DND-41 (cell line): Measurements from ENCODE around the gene UBE3A.

Experiments used
- ATAC-seq: fragments of 200-7000 bp; cut with Tn5 transposase; 3 replicates; pipeline ENCODE4 v1.9.1; 2021; ENCODE audit warnings: low read depth; ENCODE audit not compliant: insufficient read depth
- DNase-seq: peaks from one replicate; pipeline ENCODE4 v3.0.0-alpha.2; 2020
- H2AFZ ChIP-seq: 2 replicates; pipeline ENCODE4 v1.6.0; 2012; ENCODE audit warnings: low read depth, low read length
- H3K27ac ChIP-seq: 2 replicates; pipeline ENCODE4 v1.5.1; 2012; ENCODE audit warnings: low read length, inconsistent platforms
- H3K27me3 ChIP-seq: fragments of 200-600 bp; sonication (generic); 2 replicates; pipeline ENCODE4 v1.6.0; 2012; ENCODE audit warnings: low read length, mild to moderate bottlenecking, inconsistent platforms; ENCODE audit not compliant: insufficient read depth, poor library complexity
- H3K36me3 ChIP-seq: 2 replicates; pipeline ENCODE4 v1.5.1; 2012; ENCODE audit warnings: low read length, inconsistent platforms; ENCODE audit not compliant: insufficient read depth
- H3K4me1 ChIP-seq: 2 replicates; pipeline ENCODE4 v1.5.1; 2012; ENCODE audit warnings: mild to moderate bottlenecking, low read length; ENCODE audit not compliant: insufficient read depth
- H3K4me2 ChIP-seq: 2 replicates; pipeline ENCODE4 v1.6.0; 2012; ENCODE audit warnings: mild to moderate bottlenecking, moderate library complexity, low read length, inconsistent platforms; ENCODE audit not compliant: insufficient read depth
- H3K4me3 ChIP-seq, 2 experiments: fragments of 200-600 bp in 1 of 2; shearing (Covaris generic) in 1 of 2; 2 replicates each; pipeline ENCODE4 v1.5.1; 2012 to 2016; ENCODE audit warnings: inconsistent platforms in 2 of 2, low read length in 2 of 2, mild to moderate bottlenecking in 2 of 2, low read depth in 1 of 2, moderate library complexity in 1 of 2
- H3K79me2 ChIP-seq: 2 replicates; pipeline ENCODE4 v1.6.0; 2012; ENCODE audit warnings: low read length, inconsistent platforms; ENCODE audit not compliant: insufficient read depth
- H3K9ac ChIP-seq: 2 replicates; pipeline ENCODE4 v1.6.0; 2012; ENCODE audit warnings: low read depth, mild to moderate bottlenecking, inconsistent platforms, low read length, moderate library complexity
- H3K9me3 ChIP-seq: 2 replicates; pipeline ENCODE4 v1.5.1; 2012; ENCODE audit warnings: low read length, moderate library complexity, mild to moderate bottlenecking, inconsistent platforms; ENCODE audit not compliant: insufficient read depth, severe bottlenecking
- H4K20me1 ChIP-seq: 2 replicates; pipeline ENCODE4 v1.6.0; 2012; ENCODE audit warnings: low read length; ENCODE audit not compliant: insufficient read depth
- EZH2 ChIP-seq: IDR thresholded peaks from 3 replicates; pipeline ENCODE4 v1.6.1; 2012; ENCODE audit warnings: borderline replicate concordance, low read depth, mild to moderate bottlenecking, moderate library complexity, low read length, inconsistent platforms; ENCODE audit not compliant: severe bottlenecking
- TF ChIP-seq, protein P1 (sequence below): IDR thresholded peaks from 2 replicates; pipeline ENCODE4 v1.5.1; 2012; ENCODE audit warnings: borderline replicate concordance, low read length, moderate library complexity, mild to moderate bottlenecking; ENCODE audit not compliant: poor library complexity, severe bottlenecking; ENCODE audit errors: extremely low read depth

Gene UBE3A

DNA sequence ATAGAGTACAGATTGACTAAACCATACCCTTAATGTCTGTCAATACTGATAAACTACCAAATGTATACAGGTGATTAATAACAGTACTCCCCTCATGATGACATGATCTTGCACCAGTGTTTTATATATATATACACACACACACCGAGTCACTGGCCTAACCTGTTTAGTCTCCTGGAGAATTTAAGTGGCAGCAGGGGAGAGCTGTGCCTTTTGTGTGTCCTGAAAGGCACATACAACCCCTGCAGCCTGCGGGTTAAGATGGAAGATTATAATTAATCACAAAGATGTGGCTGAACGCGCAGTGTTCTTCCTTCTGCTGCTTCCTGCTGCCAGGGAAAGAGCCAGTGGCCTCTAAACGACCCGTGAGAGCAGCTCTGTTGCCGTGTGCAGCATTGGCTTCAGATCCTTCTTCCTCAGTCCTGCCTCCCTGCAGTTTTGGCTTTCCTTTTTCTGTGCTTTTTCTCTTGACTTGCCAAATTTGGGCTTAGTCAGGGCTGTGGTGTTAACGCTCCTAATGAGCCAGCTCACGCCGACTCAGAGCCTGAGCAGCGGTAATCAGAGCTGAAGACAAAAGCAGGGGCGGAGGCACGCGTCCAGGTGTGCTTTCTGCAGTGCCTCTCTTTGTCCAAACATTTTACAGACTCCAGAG lies 42.5 kb upstream of the UBE3A start:
- Histone ChIP-seq H3K9ac (no peak overlapping the region), H3K4me2 (no peak overlapping the region), H2AFZ (no peak overlapping the region), H3K27ac (no peak overlapping the region), H4K20me1 (no peaks in the 10 kb centered on the region), H3K79me2 (no peaks in the 10 kb centered on the region), H3K4me3 (no peak overlapping the region), H3K9me3 (no peaks in the 10 kb centered on the region), H3K4me1 (no peaks in the 10 kb centered on the region), H3K36me3 (no peaks in the 10 kb centered on the region), H3K27me3 (no peaks in the 10 kb centered on the region)
- TF ChIP-seq, protein P1, sequence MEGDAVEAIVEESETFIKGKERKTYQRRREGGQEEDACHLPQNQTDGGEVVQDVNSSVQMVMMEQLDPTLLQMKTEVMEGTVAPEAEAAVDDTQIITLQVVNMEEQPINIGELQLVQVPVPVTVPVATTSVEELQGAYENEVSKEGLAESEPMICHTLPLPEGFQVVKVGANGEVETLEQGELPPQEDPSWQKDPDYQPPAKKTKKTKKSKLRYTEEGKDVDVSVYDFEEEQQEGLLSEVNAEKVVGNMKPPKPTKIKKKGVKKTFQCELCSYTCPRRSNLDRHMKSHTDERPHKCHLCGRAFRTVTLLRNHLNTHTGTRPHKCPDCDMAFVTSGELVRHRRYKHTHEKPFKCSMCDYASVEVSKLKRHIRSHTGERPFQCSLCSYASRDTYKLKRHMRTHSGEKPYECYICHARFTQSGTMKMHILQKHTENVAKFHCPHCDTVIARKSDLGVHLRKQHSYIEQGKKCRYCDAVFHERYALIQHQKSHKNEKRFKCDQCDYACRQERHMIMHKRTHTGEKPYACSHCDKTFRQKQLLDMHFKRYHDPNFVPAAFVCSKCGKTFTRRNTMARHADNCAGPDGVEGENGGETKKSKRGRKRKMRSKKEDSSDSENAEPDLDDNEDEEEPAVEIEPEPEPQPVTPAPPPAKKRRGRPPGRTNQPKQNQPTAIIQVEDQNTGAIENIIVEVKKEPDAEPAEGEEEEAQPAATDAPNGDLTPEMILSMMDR, result no peak
- TF ChIP-seq EZH2, result no peak
- ATAC-seq, result no peak
- DNase-seq, result no peak

DNA sequence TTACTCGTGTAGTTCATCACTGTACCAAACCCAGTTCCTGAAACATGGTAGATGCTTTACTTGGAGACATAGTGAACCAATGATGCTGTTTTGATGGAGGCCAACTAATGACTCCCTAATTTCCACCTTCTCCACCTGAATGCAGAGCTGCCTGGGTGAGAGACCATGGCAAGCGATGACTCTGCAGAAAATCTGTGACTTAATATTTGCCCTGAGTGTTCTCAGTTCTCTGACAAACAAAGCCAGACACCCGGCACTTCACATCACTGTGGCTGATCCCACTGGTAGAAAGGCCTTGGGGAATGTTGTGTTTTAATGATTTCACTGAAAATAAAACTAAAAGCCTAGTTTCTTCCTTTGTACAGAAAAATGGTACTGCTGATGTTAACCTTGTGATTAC lies 39.5 kb upstream of the UBE3A start:
- Histone ChIP-seq H3K27ac (no peak overlapping the region), H3K4me3 (no peak overlapping the region), H4K20me1 (no peaks in the 10 kb centered on the region), H3K27me3 (no peaks in the 10 kb centered on the region), H3K9ac (no peak overlapping the region), H3K4me1 (no peaks in the 10 kb centered on the region), H3K79me2 (no peaks in the 10 kb centered on the region), H3K4me2 (no peak overlapping the region), H3K9me3 (no peaks in the 10 kb centered on the region), H3K36me3 (no peaks in the 10 kb centered on the region), H2AFZ (no peak overlapping the region)
- DNase-seq (no peak), ATAC-seq (no peak)
- TF ChIP-seq EZH2, result no peak
- TF ChIP-seq, protein P1, result no peak

DNA sequence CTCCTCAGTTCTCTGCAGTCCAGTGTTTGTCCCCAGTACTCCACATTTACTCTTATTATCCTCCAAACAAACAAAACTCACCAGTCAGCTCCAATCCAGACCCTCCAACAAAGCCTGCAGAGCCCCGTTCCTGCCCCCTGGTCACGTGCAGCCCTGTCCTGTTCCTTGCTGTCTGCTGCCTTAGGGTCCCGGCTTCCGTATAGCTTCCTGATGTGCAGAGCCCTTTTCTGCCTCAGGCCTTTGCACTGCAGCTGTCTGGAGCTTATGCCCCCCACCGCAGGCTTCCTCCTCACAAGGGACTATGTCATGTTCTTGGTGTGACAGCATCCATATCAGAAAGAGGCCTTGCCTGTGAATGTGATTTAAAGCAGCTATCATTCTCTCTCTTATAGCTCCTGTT lies 39.0 kb upstream of the UBE3A start:
- no peaks in the 10 kb centered on the region for H3K27me3 ChIP-seq
- H4K20me1 ChIP-seq, result no peaks in the 10 kb centered on the region
- H3K4me3 ChIP-seq, result no peak overlapping the region
- ATAC-seq, result no peak
- H3K79me2 ChIP-seq, result no peaks in the 10 kb centered on the region
- H3K36me3 ChIP-seq, result no peaks in the 10 kb centered on the region
- no peaks in the 10 kb centered on the region for H3K4me1 ChIP-seq
- H3K27ac ChIP-seq, result no peak overlapping the region
- H2AFZ ChIP-seq, result no peak overlapping the region
- no peak overlapping the region for H3K4me2 ChIP-seq
- DNase-seq, result no peak
- TF ChIP-seq, protein P1, result no peak
- H3K9ac ChIP-seq, result no peak overlapping the region
- H3K9me3 ChIP-seq, result no peaks in the 10 kb centered on the region

DNA sequence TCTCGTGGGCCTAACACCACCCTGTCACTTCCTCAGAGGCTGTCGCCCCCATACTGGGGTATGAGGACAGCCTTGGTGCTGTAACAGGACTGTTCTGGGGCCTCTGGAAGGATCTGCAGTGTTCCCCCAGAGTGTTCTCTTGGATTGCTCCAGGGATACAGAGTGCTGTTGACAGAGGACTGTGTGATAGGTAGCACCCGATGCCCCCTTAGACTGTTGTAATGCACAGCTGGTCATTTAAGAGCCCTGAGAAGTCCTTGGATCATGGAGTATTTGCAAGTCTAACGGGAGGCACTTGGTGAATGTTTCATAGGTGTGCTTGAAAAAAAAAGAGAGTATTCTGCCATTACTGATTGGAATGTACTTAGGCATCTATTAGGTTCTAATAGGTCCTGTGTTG lies 35.4 kb upstream of the UBE3A start:
- Histone ChIP-seq H3K36me3 (no peaks in the 10 kb centered on the region), H3K27me3 (no peaks in the 10 kb centered on the region), H3K4me1 (no peaks in the 10 kb centered on the region), H3K9ac (no peak overlapping the region), H4K20me1 (no peaks in the 10 kb centered on the region), H3K9me3 (no peaks in the 10 kb centered on the region), H3K79me2 (no peaks in the 10 kb centered on the region), H3K4me2 (no peak overlapping the region), H2AFZ (no peak overlapping the region), H3K27ac (no peak overlapping the region), H3K4me3 (no peak overlapping the region)
- no peak for DNase-seq
- TF ChIP-seq EZH2, result no peak
- TF ChIP-seq, protein P1, result no peak
- ATAC-seq, result no peak
